Measurements from ENCODE around the gene CENPN.

CENPN gene

GRCh38 chr16:81080233-81080632, 73.2 kb downstream of the CENPN start:
- no peak overlapping the region for H3K4me2 ChIP-seq (ENCODE audit: low read depth, low read length, poor library complexity, severe bottlenecking)
- no peak overlapping the region for H3K27ac ChIP-seq (ENCODE audit: low read depth, low read length)
- H3K4me3 ChIP-seq (ENCODE audit: insufficient read depth, low read length, poor library complexity, severe bottlenecking): no peak overlapping the region
- H4K20me1 ChIP-seq (ENCODE audit: low read depth, low read length): no peaks in the 10 kb centered on the region
- TF ChIP-seq, protein P1, sequence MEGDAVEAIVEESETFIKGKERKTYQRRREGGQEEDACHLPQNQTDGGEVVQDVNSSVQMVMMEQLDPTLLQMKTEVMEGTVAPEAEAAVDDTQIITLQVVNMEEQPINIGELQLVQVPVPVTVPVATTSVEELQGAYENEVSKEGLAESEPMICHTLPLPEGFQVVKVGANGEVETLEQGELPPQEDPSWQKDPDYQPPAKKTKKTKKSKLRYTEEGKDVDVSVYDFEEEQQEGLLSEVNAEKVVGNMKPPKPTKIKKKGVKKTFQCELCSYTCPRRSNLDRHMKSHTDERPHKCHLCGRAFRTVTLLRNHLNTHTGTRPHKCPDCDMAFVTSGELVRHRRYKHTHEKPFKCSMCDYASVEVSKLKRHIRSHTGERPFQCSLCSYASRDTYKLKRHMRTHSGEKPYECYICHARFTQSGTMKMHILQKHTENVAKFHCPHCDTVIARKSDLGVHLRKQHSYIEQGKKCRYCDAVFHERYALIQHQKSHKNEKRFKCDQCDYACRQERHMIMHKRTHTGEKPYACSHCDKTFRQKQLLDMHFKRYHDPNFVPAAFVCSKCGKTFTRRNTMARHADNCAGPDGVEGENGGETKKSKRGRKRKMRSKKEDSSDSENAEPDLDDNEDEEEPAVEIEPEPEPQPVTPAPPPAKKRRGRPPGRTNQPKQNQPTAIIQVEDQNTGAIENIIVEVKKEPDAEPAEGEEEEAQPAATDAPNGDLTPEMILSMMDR (IDR thresholded peaks at IDR 0.05; ENCODE audit: insufficient read depth, low read length, poor library complexity, severe bottlenecking): no peak
- TF ChIP-seq EZH2phosphoT487 (conservative IDR thresholded peaks at IDR 0.05; ENCODE audit: low read length): no peak
- no peaks in the 10 kb centered on the region for H3K9me3 ChIP-seq (ENCODE audit: insufficient read depth, low read length)
- peaks cover 3% of the 10 kb centered on the region; the same call in 1 of the 2 replicates for H3K36me3 ChIP-seq (ENCODE audit: low read length)
- no peaks in the 10 kb centered on the region for H3K27me3 ChIP-seq (ENCODE audit: low read length)
- H3K79me2 ChIP-seq (ENCODE audit: insufficient read depth, low read length): no peaks in the 10 kb centered on the region
- no peaks in the 10 kb centered on the region for H3K9me2 ChIP-seq (replicated peaks; ENCODE audit: insufficient read depth, low read length)
- no peak overlapping the region for H3K9ac ChIP-seq (ENCODE audit: low read length)
- H2AFZ ChIP-seq (ENCODE audit: low read depth, low read length, severe bottlenecking): no peak overlapping the region
- H3F3A ChIP-seq (ENCODE audit: insufficient read depth): peaks cover 12% of the 10 kb centered on the region; the same call in 1 of the 2 replicates

GRCh38 chr16:81081014-81081413, 74.0 kb downstream of the CENPN start:
- H3K9ac ChIP-seq (ENCODE audit: low read length): no peak overlapping the region
- H3K36me3 ChIP-seq (ENCODE audit: low read length): peaks cover 3% of the 10 kb centered on the region; the same call in 1 of the 2 replicates
- no peaks in the 10 kb centered on the region for H3K27me3 ChIP-seq (ENCODE audit: low read length)
- no peaks in the 10 kb centered on the region for H4K20me1 ChIP-seq (ENCODE audit: low read depth, low read length)
- H3K79me2 ChIP-seq (ENCODE audit: insufficient read depth, low read length): no peaks in the 10 kb centered on the region
- H3K4me2 ChIP-seq (ENCODE audit: low read depth, low read length, poor library complexity, severe bottlenecking): no peak overlapping the region
- TF ChIP-seq, protein P1 (IDR thresholded peaks at IDR 0.05; ENCODE audit: insufficient read depth, low read length, poor library complexity, severe bottlenecking): no peak
- TF ChIP-seq EZH2phosphoT487 (conservative IDR thresholded peaks at IDR 0.05; ENCODE audit: low read length): no peak
- H3K4me3 ChIP-seq (ENCODE audit: insufficient read depth, low read length, poor library complexity, severe bottlenecking): no peak overlapping the region
- no peaks in the 10 kb centered on the region for H3K9me3 ChIP-seq (ENCODE audit: insufficient read depth, low read length)
- peaks cover 12% of the 10 kb centered on the region; the same call in 1 of the 2 replicates for H3F3A ChIP-seq (ENCODE audit: insufficient read depth)
- H2AFZ ChIP-seq (ENCODE audit: low read depth, low read length, severe bottlenecking): no peak overlapping the region
- no peaks in the 10 kb centered on the region for H3K9me2 ChIP-seq (replicated peaks; ENCODE audit: insufficient read depth, low read length)
- H3K27ac ChIP-seq (ENCODE audit: low read depth, low read length): no peak overlapping the region

Data from SU-DHL-6 (cell line).